B cell (primary cell): ENCODE results near the gene ATP9A. TPM values are rescaled to one million over a fixed set of nuclear protein-coding genes. Genes with fewer than 3 reads are reported as not detected.

Experiments used
- ATAC-seq: fragments of 200-7000 bp; cut with Tn5 transposase; one replicate; pipeline ENCODE4 v1.10.0; 2021; ENCODE audit warnings: low read depth, mild to moderate bottlenecking, moderate number of reproducible peaks, moderate library complexity
- CTCF ChIA-PET: fragments of 350-600 bp; sonication (Branson Sonifier 250); formaldehyde crosslinking; loops from one replicate; lab custom pipeline; 2021; ENCODE audit warnings: antibody characterized with exemption, inconsistent platforms; lab: Charles Lee
- POLR2A ChIA-PET: fragments of 350-600 bp; sonication (Branson Sonifier 250); formaldehyde crosslinking; loops from one replicate; lab custom pipeline; 2021; ENCODE audit warnings: antibody characterized with exemption; lab: Charles Lee
- DNase-seq: peaks from one replicate; pipeline ENCODE4 v3.0.0; 2013
- H2AFZ ChIP-seq: 2 replicates; pipeline ENCODE4 v1.6.1; 2012; ENCODE audit warnings: mild to moderate bottlenecking, low read depth, low read length; ENCODE audit not compliant: insufficient read depth, poor library complexity, severe bottlenecking
- H3K27ac ChIP-seq, 2 donors: 1 replicate in 1 of 2; 2 replicates in 1 of 2; pipeline ENCODE4 v1.5.1; 2012 to 2013; ENCODE audit warnings: low read length in 2 of 2, mild to moderate bottlenecking in 2 of 2, moderate library complexity in 1 of 2
- H3K27me3 ChIP-seq, 4 experiments: fragments of 200-600 bp in 1 of 4; sonication (generic) in 1 of 4; replicated peaks in 1 of 4; 1 replicate in 2 of 4; 2 replicates in 2 of 4; pipeline versions ENCODE4 v1.6.1 to v1.7.0; 2013 to 2016; ENCODE audit warnings: low read length in 3 of 4, mild to moderate bottlenecking in 2 of 4, mixed read lengths in 1 of 4, moderate library complexity in 1 of 4; ENCODE audit not compliant: insufficient read depth in 4 of 4, control insufficient read depth in 3 of 4; ENCODE audit errors: control extremely low read depth in 1 of 4
- H3K36me3 ChIP-seq, 2 experiments: replicated peaks in 1 of 2; 1 replicate in 1 of 2; 2 replicates in 1 of 2; pipeline versions ENCODE4 v1.6.1 to v1.7.1; 2013; ENCODE audit warnings: low read length in 1 of 2; ENCODE audit not compliant: insufficient read depth in 2 of 2, control insufficient read depth in 1 of 2; ENCODE audit errors: control extremely low read depth in 1 of 2, extremely low read depth in 1 of 2
- H3K4me1 ChIP-seq, 2 donors: fragments of 200-600 bp in 1 of 2; sonication (generic) in 1 of 2; 1 replicate in 1 of 2; 2 replicates in 1 of 2; pipeline versions ENCODE4 v1.5.1 to v1.6.1; 2013 to 2017; ENCODE audit warnings: low read length in 2 of 2; ENCODE audit not compliant: control insufficient read depth in 2 of 2, insufficient read depth in 2 of 2
- H3K4me2 ChIP-seq: replicated peaks from 2 replicates; pipeline ENCODE3; 2012; ENCODE audit warnings: mild to moderate bottlenecking, low read depth, low read length; ENCODE audit not compliant: poor library complexity, severe bottlenecking
- H3K4me3 ChIP-seq, 5 experiments: fragments of 200-600 bp in 1 of 5; sonication (generic) in 1 of 5; 1 replicate in 3 of 5; 2 replicates in 2 of 5; pipeline versions ENCODE4 v1.5.1 to v1.7.0; 2011 to 2016; ENCODE audit warnings: low read length in 4 of 5, mild to moderate bottlenecking in 4 of 5, low read depth in 2 of 5, control low read depth in 1 of 5, moderate library complexity in 1 of 5; ENCODE audit not compliant: insufficient read depth in 1 of 5; ENCODE audit errors: control extremely low read depth in 1 of 5, extremely low read depth in 1 of 5
- H3K79me2 ChIP-seq: fragments of 200-600 bp; sonication (generic); one replicate; pipeline ENCODE4 v1.6.0; 2016; ENCODE audit warnings: low read length; ENCODE audit not compliant: control insufficient read depth, insufficient read depth
- H3K9ac ChIP-seq: fragments of 200-600 bp; sonication (generic); 2 replicates; pipeline ENCODE4 v1.6.1; 2017; ENCODE audit warnings: mild to moderate bottlenecking, low read length, moderate library complexity
- H3K9me3 ChIP-seq, 3 donors: one replicate each; pipeline versions ENCODE4 v1.6.1 to v1.7.1; 2013; ENCODE audit warnings: low read length in 2 of 3; ENCODE audit not compliant: control insufficient read depth in 2 of 3, insufficient read depth in 1 of 3; ENCODE audit errors: control extremely low read depth in 1 of 3
- H4K20me1 ChIP-seq: 2 replicates; pipeline ENCODE4 v1.6.0; 2012; ENCODE audit warnings: mild to moderate bottlenecking, low read length; ENCODE audit not compliant: insufficient read depth, control insufficient read depth, poor library complexity, severe bottlenecking
- H3K27ac Mint-ChIP-seq: one replicate; pipeline ENCODE4 v1.8.0; 2021; ENCODE audit warnings: mixed read lengths
- H3K27me3 Mint-ChIP-seq: one replicate; pipeline ENCODE4 v1.8.0; 2021; ENCODE audit warnings: mixed read lengths
- H3K4me1 Mint-ChIP-seq: one replicate; pipeline ENCODE4 v1.8.0; 2021; ENCODE audit warnings: mixed read lengths
- H3K4me3 Mint-ChIP-seq: one replicate; pipeline ENCODE4 v1.8.0; 2021; ENCODE audit warnings: mixed read lengths
- H3K9me3 Mint-ChIP-seq: one replicate; pipeline ENCODE4 v1.8.0; 2022; ENCODE audit warnings: mixed read lengths; ENCODE audit not compliant: insufficient read depth
- EZH2 ChIP-seq: IDR thresholded peaks from 2 replicates; pipeline ENCODE4 v1.6.1; 2012; ENCODE audit warnings: borderline replicate concordance, low read depth, mild to moderate bottlenecking, moderate library complexity, low read length; ENCODE audit not compliant: insufficient read depth, poor library complexity, severe bottlenecking
- WGBS: methylation state at CpG from one replicate; pipeline ENCODE4 v1.1.5; 2013; ENCODE audit warnings: missing lambda C conversion rate; ENCODE audit not compliant: insufficient coverage; 5-methylcytosine and 5-hydroxymethylcytosine counted together
- intact Hi-C: fragments of 100-400 bp; cut with micrococcal nuclease; formaldehyde crosslinking; loops from one replicate; pipeline ENCODE4 v1.10.0; 2022
- polyA plus RNA-seq: library from polyadenylated mRNA; depleted of rRNA; stranded (reverse); fragments of >200 nt; gene quantifications from 2 replicates; pipeline ENCODE4 v1.2.3, GENCODE V29; 2012
- total RNA-seq, 2 donors: library from RNA; stranded (reverse); fragments of 120-200 nt in 1 of 2; gene quantifications; 1 replicate in 1 of 2; 2 replicates in 1 of 2; pipeline versions ENCODE4 v1.2.3 to v1.2.4, GENCODE V29; 2013 to 2022
- TF ChIP-seq, protein P1 (sequence below): fragments of 200-600 bp; IDR thresholded peaks from one replicate; pipeline ENCODE4 v1.8.0; 2022; ENCODE audit warnings: antibody characterized with exemption, mild to moderate bottlenecking

The ATP9A gene
- total and polyA plus RNA-seq, 2 donors (not counting 1 experiment from before 2014, with no cell fraction given): 0.13 to 0.22 TPM

DNA sequence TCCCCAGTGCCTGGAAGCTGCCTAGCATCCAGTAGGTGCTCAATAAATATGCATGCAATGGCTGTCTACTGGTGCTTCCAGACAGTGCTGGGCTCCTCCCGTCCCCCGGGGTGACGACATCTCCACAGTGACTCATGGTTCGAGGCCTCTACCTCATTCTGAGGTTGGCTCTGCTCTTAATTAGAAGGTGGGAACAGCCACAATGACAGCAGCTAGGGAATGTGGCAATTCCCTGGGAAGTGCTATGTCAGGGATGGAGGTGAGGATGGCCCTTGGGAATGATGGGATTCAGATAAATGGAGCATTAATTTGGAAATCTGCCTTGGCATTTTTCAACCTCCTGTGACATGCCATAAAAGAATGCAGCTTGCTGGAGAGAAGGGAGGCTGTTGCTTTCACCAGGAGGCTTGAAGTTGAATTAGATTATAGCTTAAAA is 182.2 kb downstream of the ATP9A start:
- TF ChIP-seq, protein P1, sequence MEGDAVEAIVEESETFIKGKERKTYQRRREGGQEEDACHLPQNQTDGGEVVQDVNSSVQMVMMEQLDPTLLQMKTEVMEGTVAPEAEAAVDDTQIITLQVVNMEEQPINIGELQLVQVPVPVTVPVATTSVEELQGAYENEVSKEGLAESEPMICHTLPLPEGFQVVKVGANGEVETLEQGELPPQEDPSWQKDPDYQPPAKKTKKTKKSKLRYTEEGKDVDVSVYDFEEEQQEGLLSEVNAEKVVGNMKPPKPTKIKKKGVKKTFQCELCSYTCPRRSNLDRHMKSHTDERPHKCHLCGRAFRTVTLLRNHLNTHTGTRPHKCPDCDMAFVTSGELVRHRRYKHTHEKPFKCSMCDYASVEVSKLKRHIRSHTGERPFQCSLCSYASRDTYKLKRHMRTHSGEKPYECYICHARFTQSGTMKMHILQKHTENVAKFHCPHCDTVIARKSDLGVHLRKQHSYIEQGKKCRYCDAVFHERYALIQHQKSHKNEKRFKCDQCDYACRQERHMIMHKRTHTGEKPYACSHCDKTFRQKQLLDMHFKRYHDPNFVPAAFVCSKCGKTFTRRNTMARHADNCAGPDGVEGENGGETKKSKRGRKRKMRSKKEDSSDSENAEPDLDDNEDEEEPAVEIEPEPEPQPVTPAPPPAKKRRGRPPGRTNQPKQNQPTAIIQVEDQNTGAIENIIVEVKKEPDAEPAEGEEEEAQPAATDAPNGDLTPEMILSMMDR: no peak
- no peak for TF ChIP-seq EZH2
- Histone ChIP-seq H3K9me3 (no peaks in the 10 kb centered on the region), H4K20me1 (no peaks in the 10 kb centered on the region), H3K27ac (no peak overlapping the region), H3K4me1 (peaks cover 3 to 4% of the 10 kb centered on the region in 2 donors), H2AFZ (no peak overlapping the region), H3K79me2 (no peaks in the 10 kb centered on the region), H3K36me3 (no peaks in the 10 kb centered on the region), H3K4me2 (no peak overlapping the region), H3K27me3 (peaks cover 0 to 8% (median 3%) of the 10 kb centered on the region in 4 experiments), H3K4me3 (no peak overlapping the region), H3K9ac (no peak overlapping the region)
- POLR2A ChIA-PET: no interaction called here
- intact Hi-C loops: no loop called here
- Mint-ChIP-seq H3K27ac (no peak overlapping the region), H3K4me1 (peaks cover 12% of the 10 kb centered on the region), H3K4me3 (no peak overlapping the region), H3K27me3 (peaks cover 50% of the 10 kb centered on the region), H3K9me3 (no peaks in the 10 kb centered on the region)
- ATAC-seq (no peak), DNase-seq (no peak)
- 80% methylated on average over 1 of the region's 4 CpGs for WGBS
- CTCF ChIA-PET: interaction anchor here (1.2 to 2.0 kb wide), 2 partner anchors 9 to 200 kb away, joined by 6 to 7 read pairs; no protein-coding TSS in a partner anchor

DNA sequence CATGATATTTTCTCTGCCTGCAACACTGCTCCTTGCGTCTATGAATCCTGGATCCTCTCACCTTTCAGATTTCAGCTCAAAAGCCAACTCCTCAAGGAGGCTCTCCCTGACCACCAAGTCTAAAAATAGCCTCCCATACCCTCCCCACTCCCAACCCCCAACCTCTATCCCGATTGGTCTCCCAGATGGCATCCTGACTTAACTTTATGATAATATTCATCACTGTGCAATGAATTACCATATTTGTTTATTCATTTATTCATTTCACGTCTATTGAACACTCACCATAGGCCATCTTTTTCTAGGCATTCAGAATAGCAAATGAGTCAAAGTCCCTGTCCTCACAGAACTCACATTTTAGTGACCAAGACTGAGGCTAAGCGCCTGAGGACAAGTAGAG is 183.0 kb downstream of the ATP9A start:
- H3K27me3 Mint-ChIP-seq: peaks cover 51% of the 10 kb centered on the region
- intact Hi-C loops: no loop called here
- no peaks in the 10 kb centered on the region for H3K79me2 ChIP-seq
- H3K36me3 ChIP-seq: no peaks in the 10 kb centered on the region
- no peak overlapping the region for H3K4me3 Mint-ChIP-seq
- no peaks in the 10 kb centered on the region for H3K9me3 ChIP-seq
- no peak overlapping the region for H2AFZ ChIP-seq
- no peak overlapping the region for H3K4me2 ChIP-seq
- peaks cover 0 to 8% (median 3%) of the 10 kb centered on the region in 4 experiments for H3K27me3 ChIP-seq
- DNase-seq (no peak), ATAC-seq (no peak)
- H3K27ac ChIP-seq: no peak overlapping the region
- H3K4me3 ChIP-seq: no peak overlapping the region
- ChIA-PET CTCF (interaction anchor here (2.0 kb wide), 1 partner anchor 10 kb away, joined by 7 read pairs; no protein-coding TSS in a partner anchor), POLR2A (no interaction called here)
- H3K9ac ChIP-seq: no peak overlapping the region
- no peaks in the 10 kb centered on the region for H3K9me3 Mint-ChIP-seq
- peaks cover 3 to 4% of the 10 kb centered on the region in 2 donors for H3K4me1 ChIP-seq
- no peak overlapping the region for H3K27ac Mint-ChIP-seq
- TF ChIP-seq, protein P1: no peak
- no peak for TF ChIP-seq EZH2
- H4K20me1 ChIP-seq: no peaks in the 10 kb centered on the region
- H3K4me1 Mint-ChIP-seq: peaks cover 12% of the 10 kb centered on the region
- WGBS: 64% methylated on average over 3 of the region's 4 CpGs
